ENCODE data around the gene ABCC12. TPM values are rescaled to one million over a fixed set of nuclear protein-coding genes. Genes with fewer than 3 reads are reported as not detected.
"Not testable (repeated sequence)": the region's sequence is repeated elsewhere in the genome, so short reads cannot be mapped to it uniquely, and the experiment has no call there.

ABCC12 gene
- total RNA-seq, 1 experiment from 2014 or later, result not detected

DNA sequence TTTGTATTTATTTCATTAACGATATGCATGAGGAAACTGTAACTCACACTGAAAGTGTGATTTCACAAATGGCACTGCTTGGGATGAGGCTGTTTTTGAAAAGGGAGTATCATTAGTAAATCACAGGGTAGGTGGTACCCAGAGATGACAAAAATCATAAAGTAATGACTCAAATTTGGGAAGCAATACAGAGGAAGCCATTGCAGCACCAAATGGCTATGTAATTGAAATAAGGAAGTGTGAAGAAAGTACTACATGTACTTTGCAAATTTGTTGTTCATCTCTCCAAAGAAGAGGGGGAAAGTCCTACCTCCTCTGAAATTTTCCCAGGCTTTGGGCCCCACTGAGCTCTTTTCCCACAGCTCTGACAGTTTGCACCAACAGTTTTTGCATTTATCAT is 12.3 kb upstream of the ABCC12 start:
- ChIA-PET POLR2A (no interaction called here), CTCF (interaction anchor here (1.5 kb wide), 1 partner anchor 455 kb away, joined by 4 read pairs; no protein-coding TSS in a partner anchor), RAD21 (ENCODE audit: low non-redundant PET in 1 of 2, low total read pairs in 2 of 2, uncharacterized antibody in 2 of 2, unreplicated experiment in 2 of 2) (no interaction called here)
- H3K4me2 ChIP-seq (ENCODE audit: low read length), result no peak overlapping the region
- H3K9me3 ChIP-seq (ENCODE audit: control insufficient read depth in 1 of 2, insufficient read depth in 1 of 2, low read depth in 1 of 2, low read length in 2 of 2), result no peaks in the 10 kb centered on the region
- intact Hi-C loops (cut with micrococcal nuclease), result loop anchor here (5.0 to 10.0 kb wide), 2 partner anchors 1313 to 1496 kb away; no protein-coding TSS in a partner anchor
- TF ChIP-seq ELF1 (IDR thresholded peaks at IDR 0.05; ENCODE audit: borderline replicate concordance, low read depth), result no peak
- TF ChIP-seq FOSL1 (IDR thresholded peaks at IDR 0.05; ENCODE audit: low read depth), result no peak
- no peaks in the 10 kb centered on the region for H3K79me2 ChIP-seq (ENCODE audit: insufficient read depth, low read length)
- H3K9me2 ChIP-seq (ENCODE audit: insufficient read depth), result no peaks in the 10 kb centered on the region
- peaks cover 0 to 7% of the 10 kb centered on the region in 2 experiments; a peak in 2 of 4 replicates for H3K4me1 ChIP-seq (ENCODE audit: control insufficient read depth in 1 of 2, insufficient read depth in 2 of 2, low read length in 2 of 2)
- ATAC-seq (no peak), DNase-seq (ENCODE audit: low read depth, low spot score) (no peak)
- H2AFZ ChIP-seq (ENCODE audit: low read depth, low read length, poor library complexity, severe bottlenecking), result no peak overlapping the region
- no peak overlapping the region for H3K27ac ChIP-seq (ENCODE audit: low read depth, low read length)
- BruUV-seq (replicated peaks), result no TSS peak
- no peak overlapping the region for H3K4me3 ChIP-seq (replicated peaks in 1 of 2; ENCODE audit: low read depth in 1 of 2, low read length in 2 of 2)
- H3K27me3 ChIP-seq (ENCODE audit: insufficient read depth, low read length), result no peaks in the 10 kb centered on the region
- no peaks in the 10 kb centered on the region for H3K36me3 ChIP-seq (ENCODE audit: control insufficient read depth in 1 of 2, insufficient read depth in 2 of 2, low read length in 2 of 2)
- no peak overlapping the region for H3K9ac ChIP-seq (ENCODE audit: low read length)
- H4K20me1 ChIP-seq (ENCODE audit: insufficient read depth), result no peaks in the 10 kb centered on the region

DNA sequence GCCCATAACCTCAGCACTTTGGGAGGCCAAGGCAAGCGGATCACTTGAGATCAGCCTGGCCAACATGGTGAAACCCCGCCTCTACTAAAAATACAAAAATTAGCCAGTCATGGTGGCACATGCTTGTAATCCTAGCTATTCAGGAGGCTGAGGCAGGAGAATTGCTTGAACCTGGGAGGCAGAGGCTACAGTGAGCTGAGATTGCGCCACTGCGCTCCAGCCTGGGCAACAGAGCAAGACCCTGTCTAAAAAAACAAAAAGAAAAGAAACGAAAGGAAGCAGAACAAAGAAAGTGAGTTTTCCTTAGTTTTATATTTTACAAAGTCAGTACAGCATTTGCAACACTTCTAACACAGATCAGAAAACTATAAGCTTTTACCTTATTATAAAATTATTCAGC is 10.8 kb upstream of the ABCC12 start:
- H3K4me2 ChIP-seq (ENCODE audit: low read length); H4K20me1 ChIP-seq (ENCODE audit: insufficient read depth); H3K36me3 ChIP-seq (ENCODE audit: control insufficient read depth in 1 of 2, insufficient read depth in 2 of 2, low read length in 2 of 2); DNase-seq (ENCODE audit: low read depth, low spot score); H3K9me2 ChIP-seq (ENCODE audit: insufficient read depth); H3K27ac ChIP-seq (ENCODE audit: low read depth, low read length); H3K9me3 ChIP-seq (ENCODE audit: control insufficient read depth in 1 of 2, insufficient read depth in 1 of 2, low read depth in 1 of 2, low read length in 2 of 2); H3K9ac ChIP-seq (ENCODE audit: low read length); H3K27me3 ChIP-seq (ENCODE audit: insufficient read depth, low read length); H3K4me3 ChIP-seq (replicated peaks in 1 of 2; ENCODE audit: low read depth in 1 of 2, low read length in 2 of 2); H2AFZ ChIP-seq (ENCODE audit: low read depth, low read length, poor library complexity, severe bottlenecking); H3K4me1 ChIP-seq (ENCODE audit: control insufficient read depth in 1 of 2, insufficient read depth in 2 of 2, low read length in 2 of 2); BruUV-seq (replicated peaks); POLR2A ChIA-PET; ATAC-seq; RAD21 ChIA-PET (ENCODE audit: low non-redundant PET in 1 of 2, low total read pairs in 2 of 2, uncharacterized antibody in 2 of 2, unreplicated experiment in 2 of 2); H3K79me2 ChIP-seq (ENCODE audit: insufficient read depth, low read length): not testable (repeated sequence)
- CTCF ChIA-PET, result interaction anchor here (0.9 to 2.6 kb wide), 3 partner anchors 361 to 1129 kb away, joined by 3 to 34 read pairs (median 4); no protein-coding TSS in a partner anchor
- intact Hi-C loops (cut with micrococcal nuclease), result loop anchor here (5.0 to 10.0 kb wide), 2 partner anchors 1312 to 1494 kb away; no protein-coding TSS in a partner anchor

Data from HCT116 (cell line).